8988T (cell line): Measurements from ENCODE around the gene CCDC51.

Experiments used
- DNase-seq: peaks from one replicate; pipeline ENCODE4 v3.0.0; 2011

Gene CCDC51

GRCh38 chr3:48418140-48418539 lies 21.8 kb downstream of the CCDC51 start:
- DNase-seq: no peak

GRCh38 chr3:48417529-48418108 lies 22.3 kb downstream of the CCDC51 start:
- DNase-seq: no peak

- no peak for DNase-seq
Observed at GRCh38 chr3:48416546-48416945, 23.4 kb downstream of the CCDC51 start.

- DNase-seq: no peak
Observed at GRCh38 chr3:48416091-48416505, 23.8 kb downstream of the CCDC51 start.

- no peak for DNase-seq
Observed at GRCh38 chr3:48415251-48415953, 24.5 kb downstream of the CCDC51 start.

GRCh38 chr3:48414376-48415250 lies 25.3 kb downstream of the CCDC51 start:
- DNase-seq: no peak

GRCh38 chr3:48413611-48414010 lies 26.3 kb downstream of the CCDC51 start:
- DNase-seq: no peak

GRCh38 chr3:48413086-48413485 lies 26.8 kb downstream of the CCDC51 start:
- DNase-seq: peak; percentile 21

- DNase-seq: peak; percentile 11
Observed at GRCh38 chr3:48412375-48413001, 27.4 kb downstream of the CCDC51 start.

- DNase-seq: peak; percentile 28
Observed at GRCh38 chr3:48411606-48412374, 28.1 kb downstream of the CCDC51 start.

GRCh38 chr3:48411041-48411588 lies 28.8 kb downstream of the CCDC51 start:
- peak; percentile 17 for DNase-seq

- DNase-seq: peak; percentile 23
Observed at GRCh38 chr3:48410205-48411040, 29.5 kb downstream of the CCDC51 start.

GRCh38 chr3:48409291-48410201 lies 30.4 kb downstream of the CCDC51 start:
- DNase-seq: peak; percentile 11

- DNase-seq: peak; percentile 51
Observed at GRCh38 chr3:48408823-48409281, 31.1 kb downstream of the CCDC51 start.

GRCh38 chr3:48407542-48408099 lies 32.3 kb downstream of the CCDC51 start:
- DNase-seq: peak; percentile 32

- peak; percentile 39 for DNase-seq
Observed at GRCh38 chr3:48406443-48407431, 33.2 kb downstream of the CCDC51 start.

GRCh38 chr3:48405971-48406370 lies 33.9 kb downstream of the CCDC51 start:
- peak; percentile 14 for DNase-seq

- DNase-seq: peak; percentile 18
Observed at GRCh38 chr3:48405343-48405881, 34.5 kb downstream of the CCDC51 start.
